Measurements from ENCODE around the gene CPLANE2.

DNA sequence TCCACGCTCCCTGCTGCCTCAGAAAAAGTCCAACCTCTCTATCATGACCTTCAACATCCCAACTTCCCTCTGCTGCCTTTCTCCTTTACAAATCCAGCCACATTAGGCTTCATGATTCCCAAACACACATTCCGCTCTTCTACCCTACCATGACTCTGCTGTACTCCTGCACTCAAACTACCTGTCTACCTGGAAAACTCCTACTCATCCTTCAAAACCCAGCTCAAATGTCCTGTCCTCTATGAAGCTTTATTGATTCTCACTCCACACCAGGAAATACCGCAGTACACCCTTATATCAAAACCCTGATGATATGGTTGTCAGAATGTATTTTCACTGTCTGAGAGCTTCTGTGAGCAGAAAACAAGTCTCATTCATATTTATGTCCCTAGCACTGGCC, 33.4 kb downstream of the CPLANE2 start:
- TF ChIP-seq, protein P1, sequence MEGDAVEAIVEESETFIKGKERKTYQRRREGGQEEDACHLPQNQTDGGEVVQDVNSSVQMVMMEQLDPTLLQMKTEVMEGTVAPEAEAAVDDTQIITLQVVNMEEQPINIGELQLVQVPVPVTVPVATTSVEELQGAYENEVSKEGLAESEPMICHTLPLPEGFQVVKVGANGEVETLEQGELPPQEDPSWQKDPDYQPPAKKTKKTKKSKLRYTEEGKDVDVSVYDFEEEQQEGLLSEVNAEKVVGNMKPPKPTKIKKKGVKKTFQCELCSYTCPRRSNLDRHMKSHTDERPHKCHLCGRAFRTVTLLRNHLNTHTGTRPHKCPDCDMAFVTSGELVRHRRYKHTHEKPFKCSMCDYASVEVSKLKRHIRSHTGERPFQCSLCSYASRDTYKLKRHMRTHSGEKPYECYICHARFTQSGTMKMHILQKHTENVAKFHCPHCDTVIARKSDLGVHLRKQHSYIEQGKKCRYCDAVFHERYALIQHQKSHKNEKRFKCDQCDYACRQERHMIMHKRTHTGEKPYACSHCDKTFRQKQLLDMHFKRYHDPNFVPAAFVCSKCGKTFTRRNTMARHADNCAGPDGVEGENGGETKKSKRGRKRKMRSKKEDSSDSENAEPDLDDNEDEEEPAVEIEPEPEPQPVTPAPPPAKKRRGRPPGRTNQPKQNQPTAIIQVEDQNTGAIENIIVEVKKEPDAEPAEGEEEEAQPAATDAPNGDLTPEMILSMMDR (IDR thresholded peaks at IDR 0.05 in 8 of 11, conservative IDR thresholded peaks at IDR 0.05 in 3 of 11): no peak
- TF ChIP-seq POLR2AphosphoS5 (IDR thresholded peaks at IDR 0.05) (no peak), POLR2A (IDR thresholded peaks at IDR 0.05) (no peak)

Measured in spleen (tissue), 7 donors.